OCI-LY3 (cell line): Measurements from ENCODE around the gene ADAP2.
"Not testable (repeated sequence)": the region's sequence is repeated elsewhere in the genome, so short reads cannot be mapped to it uniquely, and the experiment has no call there.

Experiments used
- H2AFZ ChIP-seq: fragments of 200-600, 300-600 bp; shearing (Covaris generic); 2 replicates; pipeline ENCODE4 v1.6.0; 2014; ENCODE audit warnings: antibody characterized with exemption, low read depth, low read length
- H3K27ac ChIP-seq: fragments of 200-600, 300-600 bp; sonication (generic); 2 replicates; pipeline ENCODE4 v1.5.1; 2014; ENCODE audit warnings: mild to moderate bottlenecking, low read length, moderate library complexity, mixed read lengths
- H3K27me3 ChIP-seq: fragments of 200-600, 300-600 bp; sonication (generic); 2 replicates; pipeline ENCODE4 v1.6.1; 2014; ENCODE audit warnings: low read depth, low read length, mixed read lengths
- H3K36me3 ChIP-seq: fragments of 200-600, 300-600 bp; sonication (generic); replicated peaks from 2 replicates; pipeline ENCODE3; 2014; ENCODE audit warnings: low read depth, low read length, mixed read lengths
- H3K4me1 ChIP-seq: fragments of 300-600, 200-600 bp; sonication (generic); 2 replicates; pipeline ENCODE4 v1.6.1; 2014; ENCODE audit warnings: low read length, mixed read lengths
- H3K4me2 ChIP-seq: fragments of 200-600, 300-600 bp; sonication (generic); 2 replicates; pipeline ENCODE4 v1.6.1; 2014; ENCODE audit warnings: low read length, mixed read lengths
- H3K4me3 ChIP-seq: fragments of 300-600, 200-600 bp; sonication (generic); 2 replicates; pipeline ENCODE4 v1.5.1; 2014; ENCODE audit warnings: antibody characterized with exemption, mild to moderate bottlenecking, low read length, moderate library complexity
- H3K79me2 ChIP-seq: fragments of 300-600, 200-600 bp; shearing (Covaris generic); 2 replicates; pipeline ENCODE4 v1.6.1; 2014; ENCODE audit warnings: mild to moderate bottlenecking, low read length, mixed read lengths
- H3K9ac ChIP-seq: fragments of 300-600, 200-600 bp; shearing (Covaris generic); 2 replicates; pipeline ENCODE4 v1.6.0; 2014; ENCODE audit warnings: mild to moderate bottlenecking, low read length, moderate library complexity
- H3K9me3 ChIP-seq: fragments of 200-600, 300-600 bp; shearing (Covaris generic); 2 replicates; pipeline ENCODE4 v1.6.1; 2014; ENCODE audit warnings: low read length, mixed read lengths; ENCODE audit not compliant: insufficient read depth
- H4K20me1 ChIP-seq: fragments of 200-600, 300-600 bp; sonication (generic); 2 replicates; pipeline ENCODE4 v1.6.1; 2016; ENCODE audit warnings: low read length, mixed read lengths; ENCODE audit not compliant: insufficient read depth
- CTCF ChIP-seq: fragments of 200-600, 300-600 bp; sonication (generic); IDR thresholded peaks from 2 replicates; pipeline ENCODE4 v1.5.1; 2014; ENCODE audit warnings: antibody characterized with exemption, low read length, low read depth
- EZH2phosphoT487 ChIP-seq: fragments of 200-600 bp; shearing (Covaris generic); IDR thresholded peaks from 2 replicates; pipeline ENCODE4 v1.6.1; 2018; ENCODE audit warnings: antibody characterized with exemption, mixed run types, low read depth

Gene ADAP2

GRCh38 chr17:30970831-30971567 is 49.3 kb downstream of the ADAP2 start, which contains the start of gene RNF135:
Gene RNF135, plus strand, starts transcription at chr17:30971039. Its CDS starts 35 bp downstream, at chr17:30971074.
- H3K9me3 ChIP-seq = peaks cover 5% of the 10 kb centered on the region; the same call in 1 of the 2 replicates
- H2AFZ ChIP-seq = peak within 1 kb of the TSS; percentile 90
- H3K4me3 ChIP-seq = peak within 1 kb of the TSS; percentile 77
- H3K27me3 ChIP-seq = no peaks in the 10 kb centered on the region
- peak within 1 kb of the TSS; percentile 93 for H3K4me2 ChIP-seq
- H3K27ac ChIP-seq = peak within 1 kb of the TSS; percentile 60
- TF ChIP-seq CTCF (0 out of 2 replicates have a peak, but pooled peaks have one; percentile 15), EZH2phosphoT487 (no peak)
- H3K4me1 ChIP-seq = peaks cover 29% of the 10 kb centered on the region
- H3K36me3 ChIP-seq = peaks cover 16% of the 10 kb centered on the region
- H3K9ac ChIP-seq = peak within 1 kb of the TSS; percentile 75
- peaks cover 14% of the 10 kb centered on the region for H3K79me2 ChIP-seq
- no peaks in the 10 kb centered on the region for H4K20me1 ChIP-seq

DNA sequence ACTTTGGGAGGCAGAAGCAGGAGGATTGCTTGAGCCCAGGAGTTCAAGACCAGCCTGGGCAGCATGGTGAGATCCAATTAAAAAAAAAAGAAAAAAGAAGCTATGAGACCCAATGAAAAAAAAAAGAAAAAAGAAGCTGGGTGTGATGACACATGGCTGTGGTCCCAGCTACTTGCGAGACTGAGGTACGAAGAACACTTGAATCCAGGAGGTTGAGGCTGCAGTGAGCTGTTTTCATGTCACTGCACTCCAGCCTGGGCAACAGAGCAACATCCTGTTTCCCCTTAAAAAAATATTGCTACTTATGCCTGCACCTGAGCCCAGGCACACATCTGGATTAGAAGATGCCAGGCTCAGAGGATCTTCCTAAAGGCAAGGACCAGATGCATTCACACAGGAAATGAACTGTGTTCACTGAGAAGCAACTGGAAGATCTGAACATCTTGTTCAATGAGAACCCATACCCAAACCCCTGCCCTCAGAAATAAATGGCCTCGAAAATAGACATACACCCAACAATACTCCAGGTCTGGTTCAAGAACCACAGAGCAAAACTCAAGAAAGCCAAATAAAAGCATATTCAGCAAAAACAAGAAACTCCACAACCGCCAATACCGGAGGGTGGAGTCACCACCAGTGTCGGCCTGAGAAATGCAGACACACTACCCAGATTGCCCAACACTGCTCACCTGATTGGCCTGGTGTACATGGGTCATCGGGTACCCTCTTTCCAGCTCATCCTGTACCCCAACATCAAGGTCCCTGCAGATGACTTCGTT is 53.5 kb downstream of the ADAP2 start:
- peaks cover 16% of the 10 kb centered on the region for H3K36me3 ChIP-seq
- H4K20me1 ChIP-seq = 0 out of 2 replicates have a peak, but pooled peaks cover 3% of the 10 kb centered on the region
- H2AFZ ChIP-seq = no peak overlapping the region
- no peak overlapping the region for H3K4me2 ChIP-seq
- peaks cover 10% of the 10 kb centered on the region for H3K4me1 ChIP-seq
- no peak for TF ChIP-seq CTCF
- H3K4me3 ChIP-seq = no peak overlapping the region
- peaks cover 14% of the 10 kb centered on the region for H3K79me2 ChIP-seq
- H3K27ac ChIP-seq = no peak overlapping the region
- H3K27me3 ChIP-seq = no peaks in the 10 kb centered on the region
- H3K9me3 ChIP-seq = peaks cover 5% of the 10 kb centered on the region; the same call in 1 of the 2 replicates
- no peak overlapping the region for H3K9ac ChIP-seq

DNA sequence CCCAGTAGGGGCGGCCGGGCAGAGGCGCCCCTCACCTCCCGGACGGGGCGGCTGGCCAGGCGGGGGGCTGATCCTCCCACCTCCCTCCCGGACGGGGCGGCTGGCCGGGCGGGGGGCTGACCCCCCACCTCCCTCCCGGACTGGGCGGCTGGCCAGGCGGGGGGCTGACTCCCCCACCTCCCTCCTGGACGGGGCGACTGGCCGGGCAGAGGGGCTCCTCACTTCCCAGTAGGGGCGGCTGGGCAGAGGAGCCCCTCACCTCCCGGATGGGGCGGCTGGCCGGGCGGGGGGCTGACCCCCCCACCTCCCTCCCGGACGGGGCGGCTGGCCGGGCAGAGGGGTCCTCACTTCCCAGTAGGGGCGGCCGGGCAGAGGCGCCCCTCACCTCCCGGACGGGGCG is 58.2 kb downstream of the ADAP2 start:
- not testable (repeated sequence) for H3K4me2 ChIP-seq, H3K27ac ChIP-seq, H3K27me3 ChIP-seq, H3K4me1 ChIP-seq, H3K79me2 ChIP-seq, H4K20me1 ChIP-seq, H2AFZ ChIP-seq, H3K9ac ChIP-seq, H3K9me3 ChIP-seq, H3K4me3 ChIP-seq
- peaks cover 11% of the 10 kb centered on the region for H3K36me3 ChIP-seq

GRCh38 chr17:30981531-30982519 is 60.1 kb downstream of the ADAP2 start:
- Histone ChIP-seq H3K4me1 (no peaks in the 10 kb centered on the region), H3K27ac (no peak overlapping the region), H3K27me3 (no peaks in the 10 kb centered on the region), H3K9me3 (no peaks in the 10 kb centered on the region), H3K4me3 (no peak overlapping the region), H2AFZ (no peak overlapping the region), H4K20me1 (peaks cover 5% of the 10 kb centered on the region), H3K9ac (no peak overlapping the region), H3K36me3 (peaks cover 17% of the 10 kb centered on the region), H3K79me2 (peaks cover 3% of the 10 kb centered on the region; the same call in 1 of the 2 replicates), H3K4me2 (no peak overlapping the region)
- no peak for TF ChIP-seq CTCF
- no peak for TF ChIP-seq EZH2phosphoT487
